ENCODE data around the gene FZR1. TPM values are rescaled to one million over a fixed set of nuclear protein-coding genes. Genes with fewer than 3 reads are reported as not detected.

FZR1 gene
- total and polyA plus RNA-seq, 2 of the 13 experiments (the other 11 are each of a cell fraction or from before 2014, with no cell fraction given) = 29.0 to 30.8 TPM

DNA sequence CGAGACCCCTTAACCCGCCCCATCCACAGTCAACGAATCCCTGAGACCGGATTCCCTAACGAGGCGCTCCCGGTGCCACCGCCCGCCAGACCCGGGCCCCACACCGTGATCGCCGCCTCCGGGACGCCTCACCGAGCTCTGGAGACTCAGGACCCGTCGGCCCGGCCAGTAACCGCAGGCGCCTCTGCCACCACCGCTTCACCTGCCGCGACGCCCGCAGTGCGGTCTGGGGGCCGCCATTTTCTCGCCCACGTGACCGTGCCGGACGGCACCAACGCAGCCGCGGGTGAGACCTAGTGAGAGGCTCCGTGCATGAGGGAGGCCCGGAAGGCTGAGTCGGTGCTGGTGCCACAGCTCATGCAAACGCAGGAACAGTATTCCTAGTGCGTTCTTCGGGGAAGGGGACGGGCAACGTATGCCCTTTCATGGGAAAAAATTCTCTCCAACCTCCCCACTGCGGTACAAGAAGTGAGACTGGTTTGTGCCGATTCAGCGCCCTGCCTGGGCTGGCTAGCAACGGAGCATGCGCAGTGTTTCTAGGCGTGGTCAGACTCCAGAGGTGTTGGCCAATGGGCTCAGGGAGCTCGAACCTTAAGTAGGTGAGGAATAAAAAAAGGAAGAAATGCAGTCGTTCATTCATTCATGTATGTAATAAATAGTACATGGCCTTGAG is 5.5 kb upstream of the FZR1 start, which contains the start of gene DOHH (continued):
- TF ChIP-seq, protein P1, sequence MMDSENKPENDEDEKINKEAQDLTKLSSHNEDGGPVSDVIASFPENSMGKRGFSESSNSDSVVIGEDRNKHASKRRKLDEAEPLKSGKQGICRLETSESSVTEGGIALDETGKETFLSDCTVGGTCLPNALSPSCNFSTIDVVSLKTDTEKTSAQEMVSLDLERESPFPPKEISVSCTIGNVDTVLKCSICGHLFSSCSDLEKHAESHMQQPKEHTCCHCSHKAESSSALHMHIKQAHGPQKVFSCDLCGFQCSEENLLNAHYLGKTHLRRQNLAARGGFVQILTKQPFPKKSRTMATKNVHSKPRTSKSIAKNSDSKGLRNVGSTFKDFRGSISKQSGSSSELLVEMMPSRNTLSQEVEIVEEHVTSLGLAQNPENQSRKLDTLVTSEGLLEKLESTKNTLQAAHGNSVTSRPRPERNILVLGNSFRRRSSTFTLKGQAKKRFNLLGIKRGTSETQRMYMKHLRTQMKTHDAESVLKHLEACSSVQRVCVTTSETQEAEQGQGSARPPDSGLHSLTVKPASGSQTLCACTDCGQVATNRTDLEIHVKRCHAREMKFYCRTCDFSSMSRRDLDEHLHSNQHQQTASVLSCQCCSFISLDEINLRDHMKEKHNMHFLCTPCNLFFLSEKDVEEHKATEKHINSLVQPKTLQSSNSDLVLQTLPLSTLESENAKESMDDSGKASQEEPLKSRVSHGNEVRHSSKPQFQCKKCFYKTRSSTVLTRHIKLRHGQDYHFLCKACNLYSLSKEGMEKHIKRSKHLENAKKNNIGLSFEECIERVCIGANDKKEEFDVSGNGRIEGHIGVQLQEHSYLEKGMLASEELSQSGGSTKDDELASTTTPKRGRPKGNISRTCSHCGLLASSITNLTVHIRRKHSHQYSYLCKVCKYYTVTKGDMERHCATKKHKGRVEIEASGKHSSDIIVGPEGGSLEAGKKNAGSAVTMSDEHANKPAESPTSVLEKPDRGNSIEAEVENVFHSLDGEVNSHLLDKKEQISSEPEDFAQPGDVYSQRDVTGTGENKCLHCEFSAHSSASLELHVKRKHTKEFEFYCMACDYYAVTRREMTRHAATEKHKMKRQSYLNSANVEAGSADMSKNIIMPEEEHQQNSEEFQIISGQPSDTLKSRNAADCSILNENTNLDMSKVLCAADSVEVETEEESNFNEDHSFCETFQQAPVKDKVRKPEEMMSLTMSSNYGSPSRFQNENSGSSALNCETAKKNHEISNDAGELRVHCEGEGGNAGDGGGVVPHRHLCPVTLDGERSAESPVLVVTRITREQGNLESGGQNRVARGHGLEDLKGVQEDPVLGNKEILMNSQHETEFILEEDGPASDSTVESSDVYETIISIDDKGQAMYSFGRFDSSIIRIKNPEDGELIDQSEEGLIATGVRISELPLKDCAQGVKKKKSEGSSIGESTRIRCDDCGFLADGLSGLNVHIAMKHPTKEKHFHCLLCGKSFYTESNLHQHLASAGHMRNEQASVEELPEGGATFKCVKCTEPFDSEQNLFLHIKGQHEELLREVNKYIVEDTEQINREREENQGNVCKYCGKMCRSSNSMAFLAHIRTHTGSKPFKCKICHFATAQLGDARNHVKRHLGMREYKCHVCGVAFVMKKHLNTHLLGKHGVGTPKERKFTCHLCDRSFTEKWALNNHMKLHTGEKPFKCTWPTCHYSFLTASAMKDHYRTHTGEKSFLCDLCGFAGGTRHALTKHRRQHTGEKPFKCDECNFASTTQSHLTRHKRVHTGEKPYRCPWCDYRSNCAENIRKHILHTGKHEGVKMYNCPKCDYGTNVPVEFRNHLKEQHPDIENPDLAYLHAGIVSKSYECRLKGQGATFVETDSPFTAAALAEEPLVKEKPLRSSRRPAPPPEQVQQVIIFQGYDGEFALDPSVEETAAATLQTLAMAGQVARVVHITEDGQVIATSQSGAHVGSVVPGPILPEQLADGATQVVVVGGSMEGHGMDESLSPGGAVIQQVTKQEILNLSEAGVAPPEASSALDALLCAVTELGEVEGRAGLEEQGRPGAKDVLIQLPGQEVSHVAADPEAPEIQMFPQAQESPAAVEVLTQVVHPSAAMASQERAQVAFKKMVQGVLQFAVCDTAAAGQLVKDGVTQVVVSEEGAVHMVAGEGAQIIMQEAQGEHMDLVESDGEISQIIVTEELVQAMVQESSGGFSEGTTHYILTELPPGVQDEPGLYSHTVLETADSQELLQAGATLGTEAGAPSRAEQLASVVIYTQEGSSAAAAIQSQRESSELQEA (CRISPR knock-in tag; IDR thresholded peaks at IDR 0.05; ENCODE audit: not compliant biosample characterization) = peak; percentile 82
- no peak for TF ChIP-seq ZBTB21 (CRISPR knock-in tag; IDR thresholded peaks at IDR 0.05)
- TF ChIP-seq, protein P2, sequence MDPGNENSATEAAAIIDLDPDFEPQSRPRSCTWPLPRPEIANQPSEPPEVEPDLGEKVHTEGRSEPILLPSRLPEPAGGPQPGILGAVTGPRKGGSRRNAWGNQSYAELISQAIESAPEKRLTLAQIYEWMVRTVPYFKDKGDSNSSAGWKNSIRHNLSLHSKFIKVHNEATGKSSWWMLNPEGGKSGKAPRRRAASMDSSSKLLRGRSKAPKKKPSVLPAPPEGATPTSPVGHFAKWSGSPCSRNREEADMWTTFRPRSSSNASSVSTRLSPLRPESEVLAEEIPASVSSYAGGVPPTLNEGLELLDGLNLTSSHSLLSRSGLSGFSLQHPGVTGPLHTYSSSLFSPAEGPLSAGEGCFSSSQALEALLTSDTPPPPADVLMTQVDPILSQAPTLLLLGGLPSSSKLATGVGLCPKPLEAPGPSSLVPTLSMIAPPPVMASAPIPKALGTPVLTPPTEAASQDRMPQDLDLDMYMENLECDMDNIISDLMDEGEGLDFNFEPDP (CRISPR knock-in tag; conservative IDR thresholded peaks at IDR 0.05) = no peak
- TF ChIP-seq SALL1 (CRISPR knock-in tag; IDR thresholded peaks at IDR 0.05) = peak; percentile 90
- no peak for TF ChIP-seq SP140L (CRISPR knock-in tag; IDR thresholded peaks at IDR 0.05; ENCODE audit: borderline replicate concordance)
- TF ChIP-seq ZNF562 (CRISPR knock-in tag; IDR thresholded peaks at IDR 0.05; ENCODE audit: borderline replicate concordance) = no peak
- TF ChIP-seq ZEB1 (IDR thresholded peaks at IDR 0.05; ENCODE audit: insufficient replicate concordance, low read depth) = peak; percentile 76
- TF ChIP-seq, protein P3, sequence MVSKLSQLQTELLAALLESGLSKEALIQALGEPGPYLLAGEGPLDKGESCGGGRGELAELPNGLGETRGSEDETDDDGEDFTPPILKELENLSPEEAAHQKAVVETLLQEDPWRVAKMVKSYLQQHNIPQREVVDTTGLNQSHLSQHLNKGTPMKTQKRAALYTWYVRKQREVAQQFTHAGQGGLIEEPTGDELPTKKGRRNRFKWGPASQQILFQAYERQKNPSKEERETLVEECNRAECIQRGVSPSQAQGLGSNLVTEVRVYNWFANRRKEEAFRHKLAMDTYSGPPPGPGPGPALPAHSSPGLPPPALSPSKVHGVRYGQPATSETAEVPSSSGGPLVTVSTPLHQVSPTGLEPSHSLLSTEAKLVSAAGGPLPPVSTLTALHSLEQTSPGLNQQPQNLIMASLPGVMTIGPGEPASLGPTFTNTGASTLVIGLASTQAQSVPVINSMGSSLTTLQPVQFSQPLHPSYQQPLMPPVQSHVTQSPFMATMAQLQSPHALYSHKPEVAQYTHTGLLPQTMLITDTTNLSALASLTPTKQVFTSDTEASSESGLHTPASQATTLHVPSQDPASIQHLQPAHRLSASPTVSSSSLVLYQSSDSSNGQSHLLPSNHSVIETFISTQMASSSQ (IDR thresholded peaks at IDR 0.05; ENCODE audit: low read depth) = no peak
- TF ChIP-seq, protein P3 (CRISPR knock-in tag; IDR thresholded peaks at IDR 0.05; ENCODE audit: borderline replicate concordance) = no peak; the same call in 1 of the 2 replicates
- TF ChIP-seq, protein P4, sequence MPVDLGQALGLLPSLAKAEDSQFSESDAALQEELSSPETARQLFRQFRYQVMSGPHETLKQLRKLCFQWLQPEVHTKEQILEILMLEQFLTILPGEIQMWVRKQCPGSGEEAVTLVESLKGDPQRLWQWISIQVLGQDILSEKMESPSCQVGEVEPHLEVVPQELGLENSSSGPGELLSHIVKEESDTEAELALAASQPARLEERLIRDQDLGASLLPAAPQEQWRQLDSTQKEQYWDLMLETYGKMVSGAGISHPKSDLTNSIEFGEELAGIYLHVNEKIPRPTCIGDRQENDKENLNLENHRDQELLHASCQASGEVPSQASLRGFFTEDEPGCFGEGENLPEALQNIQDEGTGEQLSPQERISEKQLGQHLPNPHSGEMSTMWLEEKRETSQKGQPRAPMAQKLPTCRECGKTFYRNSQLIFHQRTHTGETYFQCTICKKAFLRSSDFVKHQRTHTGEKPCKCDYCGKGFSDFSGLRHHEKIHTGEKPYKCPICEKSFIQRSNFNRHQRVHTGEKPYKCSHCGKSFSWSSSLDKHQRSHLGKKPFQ (CRISPR knock-in tag; IDR thresholded peaks at IDR 0.05; ENCODE audit: insufficient replicate concordance) = no peak
- peak; percentile 66; the same call in 1 of the 2 replicates for TF ChIP-seq ZNF737 (CRISPR knock-in tag; IDR thresholded peaks at IDR 0.05; ENCODE audit: borderline replicate concordance)
- TF ChIP-seq SRSF4 (IDR thresholded peaks at IDR 0.05; ENCODE audit: low read depth, low read length, poor library complexity, severe bottlenecking) = no peak
- no peak for TF ChIP-seq GZF1 (CRISPR knock-in tag; IDR thresholded peaks at IDR 0.05)

All from HepG2 (cell line).